Sigmoid colon (tissue), 4 donors: Measurements from ENCODE around the gene DAGLA.

Experiments used
- POLR2A ChIP-seq, 2 donors: fragments of 450-650 bp; IDR thresholded peaks; one replicate each; pipeline ENCODE4 v1.6.1; 2016; ENCODE audit warnings: antibody characterized with exemption in 2 of 2, mild to moderate bottlenecking in 2 of 2, moderate library complexity in 2 of 2
- POLR2AphosphoS5 ChIP-seq, 4 donors: sonication (generic); formaldehyde crosslinking; IDR thresholded peaks; one replicate each; pipeline ENCODE4 v1.6.1; 2017; ENCODE audit warnings: antibody characterized with exemption in 4 of 4
- TF ChIP-seq, protein P1 (sequence below), 4 experiments: fragments of 450-650 bp in 3 of 4; fragments of 200-600 bp in 1 of 4; IDR thresholded peaks; one replicate each; pipeline ENCODE4 v1.5.1; 2016 to 2019; ENCODE audit warnings: antibody characterized with exemption in 4 of 4, mild to moderate bottlenecking in 3 of 4, moderate library complexity in 2 of 4

- TF ChIP-seq, protein P1, sequence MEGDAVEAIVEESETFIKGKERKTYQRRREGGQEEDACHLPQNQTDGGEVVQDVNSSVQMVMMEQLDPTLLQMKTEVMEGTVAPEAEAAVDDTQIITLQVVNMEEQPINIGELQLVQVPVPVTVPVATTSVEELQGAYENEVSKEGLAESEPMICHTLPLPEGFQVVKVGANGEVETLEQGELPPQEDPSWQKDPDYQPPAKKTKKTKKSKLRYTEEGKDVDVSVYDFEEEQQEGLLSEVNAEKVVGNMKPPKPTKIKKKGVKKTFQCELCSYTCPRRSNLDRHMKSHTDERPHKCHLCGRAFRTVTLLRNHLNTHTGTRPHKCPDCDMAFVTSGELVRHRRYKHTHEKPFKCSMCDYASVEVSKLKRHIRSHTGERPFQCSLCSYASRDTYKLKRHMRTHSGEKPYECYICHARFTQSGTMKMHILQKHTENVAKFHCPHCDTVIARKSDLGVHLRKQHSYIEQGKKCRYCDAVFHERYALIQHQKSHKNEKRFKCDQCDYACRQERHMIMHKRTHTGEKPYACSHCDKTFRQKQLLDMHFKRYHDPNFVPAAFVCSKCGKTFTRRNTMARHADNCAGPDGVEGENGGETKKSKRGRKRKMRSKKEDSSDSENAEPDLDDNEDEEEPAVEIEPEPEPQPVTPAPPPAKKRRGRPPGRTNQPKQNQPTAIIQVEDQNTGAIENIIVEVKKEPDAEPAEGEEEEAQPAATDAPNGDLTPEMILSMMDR (IDR thresholded peaks at IDR 0.05) = no peak
- TF ChIP-seq POLR2AphosphoS5 (IDR thresholded peaks at IDR 0.05) (no peak), POLR2A (IDR thresholded peaks at IDR 0.05) (no peak)
Observed at GRCh38 chr11:61656347-61657077, 23.7 kb upstream of the DAGLA start.
